UCSD-AML1 (cell line): ENCODE data around the gene APBB1IP.
"Not testable (repeated sequence)": the region's sequence is repeated elsewhere in the genome, so short reads cannot be mapped to it uniquely, and the experiment has no call there.

Experiments used
- DNase-seq: peaks from one replicate; lab custom pipeline; 2025; ENCODE audit not compliant: unreplicated experiment; lab: John Stamatoyannopoulos, UW

The APBB1IP gene

DNA sequence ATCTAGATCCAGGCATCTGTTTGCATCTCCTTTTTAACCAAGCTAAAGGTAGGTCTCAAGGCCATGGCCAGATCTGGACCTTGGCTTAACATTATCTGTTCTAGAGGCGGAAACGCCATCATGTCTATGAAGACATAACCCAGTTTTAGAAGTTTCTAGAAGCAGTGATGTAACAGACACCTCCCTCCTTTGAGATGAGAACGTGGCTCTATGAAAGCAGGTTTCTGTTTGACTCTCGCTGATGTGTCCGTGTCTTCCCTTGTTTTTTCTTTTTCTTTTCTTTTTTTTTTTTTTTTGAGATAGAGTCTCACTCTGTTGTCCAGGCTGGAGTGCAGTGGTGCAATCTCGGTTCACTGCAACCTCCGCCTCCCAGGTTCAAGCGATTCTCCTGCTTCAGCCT, 36.7 kb downstream of the APBB1IP start:
- DNase-seq: not testable (repeated sequence)

DNA sequence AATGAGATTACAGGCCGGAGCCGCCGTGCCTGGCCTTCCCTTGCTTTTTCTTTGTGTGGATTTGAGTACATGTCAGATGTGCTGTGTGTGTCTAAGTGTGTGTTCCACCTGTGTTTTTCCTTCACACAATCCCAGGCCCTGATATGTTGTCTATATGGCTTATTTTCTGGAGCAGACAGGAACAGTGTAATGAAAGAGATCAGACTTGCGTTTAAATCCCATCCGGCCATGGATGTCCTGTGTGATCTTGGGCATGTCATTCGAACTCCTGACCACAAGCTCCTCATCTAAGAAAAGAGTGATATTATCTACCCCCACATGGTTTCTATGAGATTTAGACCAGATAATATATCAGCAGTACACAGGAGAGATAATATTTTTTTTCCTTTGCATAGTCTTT, 37.2 kb downstream of the APBB1IP start:
- no peak for DNase-seq

DNA sequence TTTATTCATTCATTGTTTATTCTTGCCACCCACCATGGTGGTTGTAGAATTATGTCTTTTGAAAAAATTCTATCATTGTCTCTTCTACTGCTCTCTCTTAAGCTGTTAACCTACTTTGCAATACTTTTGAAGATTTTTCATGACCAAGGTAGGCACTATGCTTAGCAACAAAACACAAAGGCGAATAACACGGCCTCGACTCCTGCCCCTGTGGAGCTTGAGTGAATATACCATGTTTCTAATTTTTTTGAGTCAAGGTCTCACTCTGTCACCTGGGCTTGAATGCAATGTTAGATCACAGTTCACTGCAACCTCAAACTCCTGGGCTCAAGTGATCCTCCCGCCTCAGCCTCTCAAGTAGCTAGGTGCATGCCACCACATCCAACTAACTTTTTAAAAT, 39.4 kb downstream of the APBB1IP start:
- no peak for DNase-seq

GRCh38 chr10:26478061-26478460, 39.9 kb downstream of the APBB1IP start:
- DNase-seq: no peak

DNA sequence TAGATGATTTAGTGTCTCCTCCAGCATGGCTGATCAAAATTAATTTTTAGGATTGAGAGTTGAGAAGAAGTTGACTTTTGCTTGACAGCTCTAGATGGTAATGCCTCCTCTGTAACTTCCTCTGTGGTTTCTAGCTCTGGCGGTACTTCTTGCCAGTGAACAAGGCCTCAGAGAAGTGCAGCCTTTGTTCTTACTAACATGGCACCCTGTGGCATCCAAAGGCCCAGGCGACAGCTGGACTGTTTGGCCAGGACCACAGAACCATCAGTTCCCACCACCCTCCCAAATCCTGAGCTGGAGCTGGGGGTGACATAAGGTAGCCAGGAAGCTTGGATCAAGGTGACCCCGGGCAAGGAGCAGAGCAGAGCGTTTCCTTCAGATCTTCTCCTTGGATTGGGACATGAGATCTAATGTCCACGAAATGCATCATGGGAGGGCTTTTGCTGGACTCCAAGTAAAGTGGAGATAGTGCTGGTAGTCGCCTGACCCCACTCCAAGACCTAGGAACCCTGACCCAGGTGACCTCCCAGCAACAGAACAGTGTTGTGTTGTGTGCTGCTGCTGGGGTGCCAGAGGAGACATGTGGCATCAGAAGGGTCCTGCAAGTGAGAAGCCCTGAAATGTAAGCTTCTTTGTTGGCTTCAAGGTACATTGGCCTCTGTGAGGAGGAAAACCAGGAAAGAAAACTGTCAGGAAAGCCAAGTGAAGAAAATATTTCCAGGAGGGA, 41.8 kb downstream of the APBB1IP start:
- DNase-seq: peak; percentile 46

DNA sequence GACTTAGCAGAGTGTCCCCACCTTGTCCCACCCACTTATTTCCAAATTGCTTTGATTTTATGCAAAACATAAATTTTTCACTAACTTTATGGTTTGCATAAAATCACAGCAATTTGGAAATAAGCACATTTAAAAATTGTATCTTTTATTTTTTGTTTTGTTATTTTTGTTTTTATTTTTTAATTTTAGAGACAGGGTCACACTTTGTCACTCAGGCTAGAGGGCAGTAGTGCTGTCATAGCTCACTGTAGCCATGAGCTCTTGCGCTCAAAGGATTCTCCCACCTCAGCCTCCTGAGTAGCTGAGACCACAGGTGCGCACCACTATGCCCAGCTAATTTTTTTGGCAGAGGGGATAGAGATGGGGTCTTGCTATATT, 43.2 kb downstream of the APBB1IP start:
- DNase-seq: no peak

DNA sequence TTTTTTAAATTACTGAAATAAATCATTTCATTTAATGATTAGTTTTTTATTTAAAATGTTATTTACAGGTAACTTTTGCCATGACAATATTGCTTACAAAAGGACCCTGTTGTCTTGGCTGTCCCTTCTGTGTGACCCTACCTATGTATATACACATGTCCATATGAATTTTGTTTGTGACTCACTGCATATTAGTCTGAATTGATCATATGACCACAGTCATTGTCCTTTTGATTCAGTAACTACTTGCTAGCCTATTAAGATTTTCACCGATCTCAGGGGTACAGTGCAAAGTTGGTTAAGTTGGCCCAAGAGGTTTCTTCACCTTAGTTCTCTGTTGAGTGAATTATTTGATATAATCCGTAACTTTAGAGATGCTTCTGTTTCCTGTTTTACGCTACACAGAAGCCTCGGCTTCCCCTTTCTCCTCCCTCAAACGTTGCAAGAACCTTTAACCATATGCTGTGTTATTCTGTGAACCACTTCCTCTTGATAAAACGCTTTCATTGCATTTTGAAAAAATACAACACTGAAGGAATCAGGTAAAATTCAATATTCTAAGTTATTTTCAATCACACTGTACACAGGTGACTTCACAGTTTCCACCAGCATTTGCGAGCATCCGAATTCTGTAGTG, 43.9 kb downstream of the APBB1IP start:
- no peak for DNase-seq

GRCh38 chr10:26483554-26483953, 45.4 kb downstream of the APBB1IP start:
- DNase-seq: no peak

DNA sequence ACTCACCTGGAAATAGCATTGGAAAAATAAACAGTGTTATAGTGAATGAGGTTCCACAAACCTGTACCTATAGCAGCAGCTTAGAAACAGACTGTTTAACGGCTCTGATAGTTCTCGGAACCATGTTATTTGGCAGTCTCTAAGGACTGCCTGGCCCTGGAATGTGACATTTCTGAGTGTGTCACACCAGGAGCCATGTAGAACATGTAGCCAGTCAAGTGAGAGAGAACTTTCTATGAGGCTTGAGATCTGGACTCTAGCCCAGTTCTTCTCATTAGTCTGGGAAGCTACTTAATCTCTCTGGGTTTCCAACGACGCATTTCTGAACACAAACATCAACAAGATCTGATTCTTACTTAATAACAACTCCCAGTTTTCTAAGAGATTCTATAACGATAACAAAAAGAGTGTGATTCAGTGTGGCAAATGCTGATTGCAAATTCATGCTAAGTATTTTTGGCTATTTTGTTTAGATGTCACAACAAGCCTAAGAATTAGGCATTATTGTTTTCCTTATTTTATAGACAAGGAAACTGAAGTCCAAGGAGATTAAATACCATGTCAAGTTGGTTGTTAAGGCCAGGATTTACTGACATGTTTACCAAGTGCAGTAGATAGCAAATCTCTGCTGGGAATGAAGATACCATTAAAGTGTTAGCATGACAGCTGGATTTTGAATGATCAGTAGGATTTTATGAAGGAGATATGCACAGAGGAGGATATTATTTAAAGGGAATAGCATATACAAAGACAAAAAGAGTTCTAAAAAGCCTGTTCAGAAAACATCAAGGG, 47.2 kb downstream of the APBB1IP start:
- DNase-seq: no peak

- no peak for DNase-seq
These were observed 48.2 kb downstream of the APBB1IP start for GRCh38 chr10:26486304-26486703.

DNA sequence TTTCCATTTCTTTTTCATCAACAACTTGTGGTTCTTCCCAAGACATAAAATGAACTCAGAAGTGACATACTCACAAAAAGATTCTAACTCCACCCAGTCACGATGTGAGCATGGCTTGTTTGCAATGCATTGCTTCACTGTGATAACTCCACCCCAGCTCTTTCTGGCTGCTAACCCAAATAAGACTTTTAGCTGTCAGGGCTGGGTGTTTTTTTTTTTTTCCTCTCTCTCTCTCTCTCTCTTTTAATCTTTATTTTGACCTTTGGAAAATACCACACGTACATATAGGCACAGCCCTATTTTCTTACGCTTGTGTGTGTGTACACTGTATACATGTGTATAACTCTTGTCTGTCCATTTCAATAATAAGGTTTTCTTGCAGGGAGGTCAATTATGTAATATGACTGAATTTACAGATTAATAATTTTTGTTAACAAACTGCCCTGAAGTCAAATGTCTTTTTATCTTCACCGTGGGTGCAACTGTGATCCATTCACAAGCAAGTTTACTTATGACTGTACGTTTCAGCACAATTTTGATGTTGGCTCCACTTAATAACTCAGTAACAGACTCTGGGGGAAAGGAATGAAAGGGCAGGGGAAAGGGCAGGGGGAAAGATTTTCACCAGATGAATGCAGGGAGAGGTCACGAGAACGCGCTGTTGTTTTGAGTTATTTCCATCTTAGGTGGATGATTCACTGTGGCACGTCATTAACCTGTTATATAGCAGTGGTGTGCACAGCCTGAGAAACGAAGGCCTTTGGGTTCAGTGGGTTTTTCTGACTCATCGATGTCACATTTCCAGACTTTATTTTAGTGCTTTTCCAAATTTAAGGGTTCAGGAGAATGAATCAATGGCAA, 49.1 kb downstream of the APBB1IP start:
- DNase-seq: no peak

DNA sequence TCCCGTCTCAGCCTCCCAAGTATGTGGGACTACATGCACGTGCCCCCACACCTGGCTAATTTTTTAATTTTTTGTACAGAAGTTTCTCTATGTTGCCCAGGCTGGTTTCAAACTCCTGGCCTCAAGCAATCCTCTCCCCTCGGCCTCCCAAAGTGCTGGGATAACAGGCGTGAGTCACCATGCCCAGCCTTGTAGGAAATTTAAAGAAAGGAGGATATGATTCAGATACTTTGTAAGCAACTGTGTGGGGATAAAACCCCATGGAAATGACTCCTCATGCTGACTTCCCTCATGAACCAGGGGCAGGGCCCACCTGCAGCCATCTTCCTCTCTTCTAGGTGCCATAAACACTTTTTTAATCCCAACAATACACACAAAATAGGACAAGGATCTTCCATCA, 50.2 kb downstream of the APBB1IP start:
- DNase-seq: no peak

DNA sequence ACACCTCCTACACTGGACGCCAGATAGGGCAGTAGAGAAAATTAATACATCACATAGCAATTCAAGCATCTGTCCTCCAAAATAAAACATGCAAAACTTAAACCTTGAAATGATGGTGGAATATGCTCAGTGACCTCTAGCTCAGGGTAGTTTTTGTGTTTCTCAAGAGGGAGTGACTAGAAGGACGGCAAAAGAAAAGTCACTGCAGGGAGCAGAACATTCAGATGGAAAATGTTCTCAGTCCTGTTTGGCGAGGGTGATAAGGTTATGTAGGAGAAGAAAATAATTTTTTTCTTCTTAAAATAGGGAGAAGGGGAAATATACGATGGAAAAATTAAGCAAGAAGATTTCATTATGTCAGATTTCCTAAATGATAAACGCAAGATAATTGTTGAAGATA, 50.9 kb downstream of the APBB1IP start:
- no peak for DNase-seq

DNA sequence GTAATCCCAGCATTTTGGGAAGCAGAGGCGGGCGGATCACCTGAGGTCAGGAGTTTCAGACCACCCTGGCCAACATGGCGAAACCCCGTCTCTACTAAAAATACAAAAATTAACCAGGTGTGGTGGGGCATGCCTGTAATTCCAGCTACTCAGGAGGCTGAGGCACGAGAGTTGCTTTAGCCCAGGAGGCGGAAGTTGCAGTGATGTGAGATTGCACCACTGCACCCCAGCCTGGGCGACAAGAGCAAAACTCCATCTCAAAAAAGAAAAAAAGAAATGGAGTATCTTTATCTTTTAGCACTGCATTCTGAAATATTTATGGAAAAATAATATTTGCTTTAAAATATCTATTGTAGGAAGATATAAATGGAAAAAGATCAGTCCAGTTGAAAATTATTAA, 52.2 kb downstream of the APBB1IP start:
- not testable (repeated sequence) for DNase-seq

GRCh38 chr10:26491276-26491675, 53.1 kb downstream of the APBB1IP start:
- no peak for DNase-seq

GRCh38 chr10:26491934-26492333, 53.8 kb downstream of the APBB1IP start:
- no peak for DNase-seq

GRCh38 chr10:26492725-26493124, 54.6 kb downstream of the APBB1IP start:
- not testable (repeated sequence) for DNase-seq

DNA sequence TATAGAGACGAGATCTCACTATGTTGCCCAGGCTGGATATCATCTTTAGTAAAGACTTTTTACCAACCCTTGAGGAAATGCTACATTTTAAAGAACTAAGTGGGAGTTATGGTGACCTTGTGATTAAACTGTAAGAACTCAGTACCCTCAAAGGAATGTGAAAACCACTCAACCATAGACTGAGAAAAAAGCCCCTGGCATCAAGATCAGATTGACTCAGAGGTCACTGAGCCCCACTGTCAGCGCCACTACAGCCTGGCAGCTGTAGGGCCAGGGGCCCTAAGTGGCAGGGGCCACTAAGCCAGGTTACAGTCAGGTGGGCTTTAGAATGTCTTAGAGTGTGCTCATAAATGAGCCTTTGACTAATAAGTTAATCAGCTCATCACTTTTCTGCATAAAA, 55.9 kb downstream of the APBB1IP start:
- no peak for DNase-seq

- no peak for DNase-seq
These were observed 61.3 kb downstream of the APBB1IP start for GRCh38 chr10:26499426-26499825.

DNA sequence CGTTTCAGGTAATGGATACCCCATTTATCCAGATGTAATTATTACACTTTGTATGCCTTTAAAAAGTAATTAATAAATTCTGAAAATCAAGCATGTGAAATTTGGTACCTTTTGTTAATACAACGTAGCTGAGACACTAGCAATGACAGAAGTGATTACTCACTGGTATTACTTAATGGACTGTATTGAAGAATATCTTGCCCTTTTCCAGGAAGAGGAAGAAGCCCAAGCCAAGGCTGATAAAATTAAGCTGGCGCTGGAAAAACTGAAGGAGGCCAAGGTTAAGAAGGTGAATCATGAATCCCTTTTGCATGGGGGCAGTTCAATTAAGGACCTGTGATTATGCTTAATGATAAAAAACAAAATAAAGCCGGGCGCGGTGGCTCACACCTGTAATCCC, 64.8 kb downstream of the APBB1IP start:
- DNase-seq: no peak

- DNase-seq: peak; percentile 41
These were observed 65.8 kb downstream of the APBB1IP start for GRCh38 chr10:26503911-26504310.
